HG03039 (cell line): ENCODE results near the gene ACE2.

ENCODE experiments used
- ATAC-seq: cut with Tn5 transposase; IDR thresholded peaks from one replicate; pipeline ENCODE4 v1.9.1; 2021; ENCODE audit warnings: mild to moderate bottlenecking, moderate library complexity; ENCODE audit not compliant: unreplicated experiment

ACE2 gene

DNA sequence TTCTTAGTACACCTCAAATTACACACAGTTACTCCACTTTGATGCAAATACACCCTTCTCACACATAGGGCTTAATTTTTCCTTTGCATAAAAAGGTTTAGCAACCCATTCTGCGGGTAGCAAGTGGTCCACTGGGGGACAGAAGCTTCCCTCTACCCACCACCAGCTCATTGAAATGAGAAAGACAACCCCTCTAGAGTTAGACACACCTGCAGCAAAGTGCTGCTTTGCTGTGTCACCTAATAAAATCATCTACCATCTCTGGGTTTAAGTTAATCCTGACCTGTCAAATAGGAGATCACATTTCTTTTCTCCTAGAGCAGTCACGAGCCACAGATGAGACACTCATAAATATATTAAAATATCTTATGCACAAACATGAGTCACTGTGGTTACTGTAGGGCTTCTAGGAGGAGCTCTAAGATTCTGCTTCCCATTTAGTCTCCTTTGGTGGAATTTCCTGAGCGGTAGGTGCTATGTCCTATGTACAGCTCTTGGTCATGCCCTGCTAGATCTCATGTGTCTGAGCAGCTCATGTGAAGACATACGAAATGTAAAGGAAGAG, 88.3 kb downstream of the ACE2 start:
- no peak for ATAC-seq

DNA sequence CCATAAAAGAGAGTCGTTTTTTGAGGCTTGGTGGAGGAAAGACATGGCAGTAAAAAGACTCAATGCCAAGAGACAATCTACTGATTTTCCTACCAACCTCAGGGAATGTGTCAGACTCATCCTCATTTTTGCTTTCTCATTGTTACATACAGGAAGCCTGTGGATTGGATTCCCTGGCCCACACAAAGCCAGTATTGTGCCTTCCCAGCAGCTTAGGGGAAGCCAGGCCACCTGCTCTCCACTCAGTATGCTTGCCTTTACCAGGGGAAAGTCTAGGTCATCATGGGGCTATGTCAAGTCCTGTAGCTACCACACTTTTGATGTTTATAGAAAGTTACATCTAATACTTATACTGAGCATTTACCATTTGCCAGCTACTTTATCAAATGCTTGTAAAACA, 89.2 kb downstream of the ACE2 start:
- no peak for ATAC-seq
